ENCODE results near the gene MDP1. TPM values are rescaled to one million over a fixed set of nuclear protein-coding genes. Genes with fewer than 3 reads are reported as not detected.

The MDP1 gene
- total and polyA plus RNA-seq, 2 experiments from 2014 or later = 9.8 to 31.1 TPM

GRCh38 chr14:24247422-24247821 lies 31.6 kb upstream of the MDP1 start:
- no peak overlapping the region for H3K4me3 ChIP-seq
- DNase-seq (ENCODE audit: low spot score) (no peak), ATAC-seq (no peak)
- H3K27ac Mint-ChIP-seq = no peak overlapping the region
- no peaks in the 10 kb centered on the region for H3K79me2 ChIP-seq (replicated peaks; ENCODE audit: insufficient read depth)
- H3K36me3 Mint-ChIP-seq (ENCODE audit: low read depth) = peaks cover 3% of the 10 kb centered on the region; the same call in 1 of the 3 replicates
- H3F3A ChIP-seq (replicated peaks; ENCODE audit: low read depth) = peaks cover 5% of the 10 kb centered on the region; the same call in 1 of the 2 replicates
- no peaks in the 10 kb centered on the region for H3K36me3 ChIP-seq (ENCODE audit: insufficient read depth)
- peaks cover 7% of the 10 kb centered on the region for H3K4me1 ChIP-seq (ENCODE audit: insufficient read depth)
- TF ChIP-seq ETS1 (IDR thresholded peaks at IDR 0.05) (no peak), JUNB (IDR thresholded peaks at IDR 0.05; ENCODE audit: unreplicated experiment) (no peak), CTCF (conservative IDR thresholded peaks at IDR 0.05; ENCODE audit: low read depth in 2 of 2) (no peak), ZNF331 (CRISPR knock-in tag; IDR thresholded peaks at IDR 0.05; ENCODE audit: low read depth) (no peak), POLR2AphosphoS5 (IDR thresholded peaks at IDR 0.05; ENCODE audit: low read depth) (no peak), CREB1 (CRISPR knock-in tag; IDR thresholded peaks at IDR 0.05; ENCODE audit: low read depth) (no peak), STAT1 (IDR thresholded peaks at IDR 0.05; ENCODE audit: unreplicated experiment) (no peak), NANOG (IDR thresholded peaks at IDR 0.05; ENCODE audit: borderline replicate concordance) (no peak), ZNF114 (CRISPR knock-in tag; IDR thresholded peaks at IDR 0.05) (no peak), EZH2phosphoT487 (IDR thresholded peaks at IDR 0.05; ENCODE audit: unreplicated experiment) (no peak), REST (IDR thresholded peaks at IDR 0.05; ENCODE audit: unreplicated experiment) (no peak)
- peaks cover 3% of the 10 kb centered on the region; the same call in 1 of the 2 replicates for H3K27me3 ChIP-seq (ENCODE audit: insufficient read depth)
- no peak overlapping the region for H3K4me2 ChIP-seq
- no peaks in the 10 kb centered on the region for H3K9me2 ChIP-seq (ENCODE audit: insufficient read depth)
- peaks cover 19% of the 10 kb centered on the region for H3K27me3 Mint-ChIP-seq (ENCODE audit: insufficient read depth, low read depth, poor library complexity)
- H3K27ac ChIP-seq (ENCODE audit: low read depth) = no peak overlapping the region
- no peak overlapping the region for H3K4me3 Mint-ChIP-seq
- H2AFZ ChIP-seq = no peak overlapping the region
- H4K20me1 ChIP-seq (replicated peaks; ENCODE audit: insufficient read depth) = no peaks in the 10 kb centered on the region
- H3K4me1 Mint-ChIP-seq = peaks cover 6% of the 10 kb centered on the region
- no peaks in the 10 kb centered on the region for H3K9me3 Mint-ChIP-seq
